ENCODE measurements around the gene OR52E5. TPM values are rescaled to one million over a fixed set of nuclear protein-coding genes. Genes with fewer than 3 reads are reported as not detected.

The OR52E5 gene
- total RNA-seq = not detected in 2 replicates

DNA sequence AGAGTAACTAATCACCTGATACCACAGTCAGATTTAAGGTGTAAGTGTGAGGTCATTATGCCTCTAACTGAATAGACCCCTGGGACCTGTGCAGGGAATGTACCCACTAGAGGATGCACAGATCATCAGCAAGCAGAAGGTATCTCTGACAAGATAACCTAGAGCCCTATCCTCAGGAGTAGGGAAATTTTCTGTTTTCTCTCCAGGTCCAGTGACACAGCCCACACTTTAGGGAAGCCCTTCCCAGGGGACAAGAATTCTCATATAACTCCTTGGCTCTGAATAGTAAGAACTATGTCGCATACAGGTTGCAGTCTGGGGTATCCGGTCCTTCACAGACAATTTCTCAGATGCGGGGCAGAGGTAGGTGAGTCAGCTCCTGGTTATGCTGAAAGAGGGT, at the start of gene OR52E5:
Gene OR52E5, plus strand, starts transcription at position 301 of the 400 bp plus-strand sequence. CDS start 7,569 bp downstream, outside the sequence.
- no peak for DNase-seq

DNA sequence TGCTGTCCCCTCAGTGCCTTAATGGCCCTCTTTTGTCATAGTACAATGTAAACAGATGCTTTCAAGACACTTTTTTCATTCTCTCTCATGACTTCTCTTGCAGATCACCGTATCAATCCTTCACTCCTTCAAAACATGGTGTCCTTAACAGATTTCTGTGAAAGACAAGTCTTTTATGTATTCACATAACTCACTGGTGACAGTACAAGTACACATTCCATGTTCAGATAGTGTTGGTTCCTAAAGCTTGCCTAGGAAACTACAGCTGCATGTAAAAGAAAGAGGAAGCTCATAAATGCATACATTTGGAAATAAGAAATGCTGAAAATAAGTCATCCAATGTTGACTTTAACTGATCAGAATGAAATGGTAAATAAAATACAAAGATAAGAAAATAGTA, 46.3 kb upstream of the OR52E5 start:
- DNase-seq = no peak

DNA sequence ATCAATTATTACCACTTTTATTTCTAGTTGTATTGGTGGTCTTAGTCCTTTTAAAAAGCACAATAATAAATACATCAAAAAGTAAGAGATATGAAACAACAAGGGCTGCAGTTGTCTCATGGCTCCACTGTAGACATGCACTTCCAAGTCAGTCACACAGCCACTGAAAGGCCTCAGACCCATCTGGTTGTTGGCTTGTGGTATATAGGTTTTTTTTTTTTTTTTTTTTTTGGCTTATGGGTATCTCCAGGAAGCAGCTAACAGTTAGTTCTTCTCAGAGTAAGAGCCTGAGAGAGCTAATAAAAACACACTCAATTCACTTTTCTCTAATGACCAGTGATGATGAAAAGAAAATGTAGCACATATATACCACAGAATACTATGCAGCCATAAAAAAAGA, 45.3 kb upstream of the OR52E5 start:
- DNase-seq = no peak

DNA sequence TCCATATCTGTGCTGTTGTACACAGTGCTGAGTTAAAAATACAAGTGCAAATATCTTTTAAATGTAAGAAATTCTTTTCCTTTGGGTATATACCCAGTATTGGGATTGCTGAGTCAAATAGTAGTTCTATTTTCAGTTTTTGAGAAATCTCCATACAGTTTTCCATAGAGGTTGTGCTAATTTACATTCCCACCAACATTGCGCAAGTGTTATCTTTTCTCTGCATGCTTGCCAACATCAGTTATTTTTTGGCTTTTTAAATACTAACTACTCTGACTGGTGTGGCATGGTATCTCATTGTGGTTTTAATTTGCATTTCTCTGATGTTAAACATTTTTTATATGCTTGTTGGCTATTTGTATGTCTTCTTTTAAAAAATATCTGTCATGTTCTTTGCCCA, 42.0 kb upstream of the OR52E5 start:
- DNase-seq = no peak

DNA sequence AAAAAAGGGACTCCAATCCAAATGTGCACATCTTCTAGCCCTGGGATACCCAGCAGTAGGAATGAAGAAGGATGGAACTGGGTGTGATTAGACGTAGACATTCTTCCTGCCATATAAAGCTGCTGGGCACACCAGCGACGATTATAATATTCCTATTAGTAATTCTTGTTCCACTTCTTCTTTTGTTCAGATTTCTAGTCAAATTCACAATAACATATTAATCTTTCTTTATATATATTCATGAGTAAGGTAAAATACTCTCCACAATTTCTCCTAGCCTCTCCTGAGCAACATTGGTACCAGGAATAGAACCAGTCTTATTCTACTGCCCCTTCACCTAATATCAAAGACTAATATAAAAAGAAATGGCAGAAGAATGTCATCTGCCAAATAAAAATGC, 35.4 kb upstream of the OR52E5 start, which contains the start of gene OR52E8:
Gene OR52E8, minus strand, starts transcription at position 101 of the 400 bp plus-strand sequence. Its CDS starts 0 bp downstream, at position 101.
- no peak for DNase-seq

DNA sequence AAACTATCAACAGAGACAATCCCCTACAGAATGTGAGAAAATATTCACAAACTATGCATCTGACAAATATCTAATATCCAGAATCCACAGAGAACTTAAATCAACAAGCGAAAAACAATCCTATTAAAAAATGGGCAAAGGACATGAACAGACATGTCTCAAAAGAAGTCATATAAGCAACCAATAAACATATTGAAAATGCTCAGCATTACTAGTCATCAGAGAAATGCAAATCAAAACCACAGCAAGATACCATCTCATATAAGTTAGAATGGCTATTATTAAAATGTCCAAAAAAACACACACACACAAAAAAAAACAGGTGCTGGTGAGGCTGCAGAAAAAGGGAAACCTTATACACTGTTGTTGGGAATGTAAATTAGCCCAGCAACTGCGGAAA, 27.2 kb upstream of the OR52E5 start:
- no peak for DNase-seq

DNA sequence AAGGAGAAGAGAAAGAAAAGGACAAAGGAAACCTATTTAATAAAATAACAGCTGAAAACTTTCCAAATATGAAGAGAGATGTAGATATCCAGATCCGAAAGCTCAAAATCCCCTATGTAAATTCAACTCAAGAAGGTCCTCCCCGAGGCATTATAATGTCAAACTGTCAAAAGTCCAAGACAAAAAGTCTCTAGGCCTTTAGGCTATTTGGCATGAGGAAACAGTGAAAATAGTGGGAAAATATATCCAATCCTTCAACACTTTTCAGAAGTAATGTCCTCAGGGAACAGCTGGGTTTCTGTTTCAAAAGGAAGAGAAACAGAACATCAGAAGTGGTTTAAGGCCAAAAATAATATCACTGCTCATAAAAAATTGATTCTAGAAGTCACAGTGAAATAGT, 14.4 kb upstream of the OR52E5 start:
- DNase-seq = no peak

DNA sequence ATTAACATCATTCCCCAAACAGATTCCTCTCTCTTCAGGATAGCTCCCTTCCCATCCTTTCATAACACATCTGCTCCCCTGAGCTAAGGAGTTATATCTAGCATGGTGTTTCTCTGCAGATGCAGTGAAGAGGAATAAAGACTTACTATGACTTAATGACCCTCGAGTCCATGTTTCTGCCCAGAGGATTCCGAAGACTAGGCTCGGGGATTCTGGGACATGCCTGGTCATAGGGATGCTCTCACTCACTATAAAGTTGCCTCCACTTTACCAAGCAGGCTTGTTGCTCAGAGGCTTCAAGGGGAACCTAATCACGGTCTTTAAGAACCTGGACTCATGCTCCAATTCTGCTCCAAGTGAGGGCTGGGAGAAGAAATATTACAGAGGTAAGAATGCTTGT, 12.7 kb upstream of the OR52E5 start, which contains the start of gene OR52E4:
Gene OR52E4, plus strand, starts transcription at position 301 of the 400 bp plus-strand sequence. CDS start 3,664 bp downstream, outside the sequence.
- DNase-seq = no peak

DNA sequence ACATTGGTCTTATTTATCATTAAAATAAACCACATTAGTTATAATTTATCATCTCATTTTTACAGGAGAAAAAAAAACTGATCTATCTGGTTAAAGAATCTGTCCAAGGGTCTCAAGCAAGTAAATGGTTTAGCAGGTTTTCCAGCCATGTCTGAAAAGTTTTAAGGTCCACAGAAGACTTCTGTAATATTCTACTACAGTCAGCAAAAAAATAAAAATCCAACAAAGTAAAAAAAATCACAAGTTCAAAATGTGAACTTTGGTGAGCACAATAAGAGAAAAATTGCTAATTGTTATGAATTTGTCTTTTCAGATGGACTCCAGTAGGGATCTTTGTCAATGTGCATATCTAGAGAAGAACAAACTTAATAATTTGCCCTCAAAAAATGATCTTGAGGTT, 11.3 kb upstream of the OR52E5 start:
- no peak for DNase-seq

DNA sequence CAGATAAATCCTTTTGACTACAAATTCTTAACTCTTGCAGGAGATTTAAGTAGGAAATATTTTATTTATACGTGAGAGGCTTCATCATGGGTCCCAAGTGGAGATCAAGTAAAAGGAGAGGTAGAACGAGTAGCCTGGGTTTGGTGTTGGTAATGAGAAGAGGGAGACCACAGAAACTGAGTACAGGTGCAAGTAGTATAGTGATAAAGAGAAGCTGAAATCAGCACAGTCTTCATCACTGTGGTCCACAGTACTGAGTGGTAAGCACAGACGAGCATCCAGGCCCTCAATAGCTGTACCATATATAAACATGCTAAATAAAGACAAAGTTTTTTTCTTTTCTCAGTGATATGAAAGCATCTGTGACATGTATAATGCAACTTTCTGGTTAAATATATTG, 5.8 kb upstream of the OR52E5 start:
- no peak for DNase-seq

DNA sequence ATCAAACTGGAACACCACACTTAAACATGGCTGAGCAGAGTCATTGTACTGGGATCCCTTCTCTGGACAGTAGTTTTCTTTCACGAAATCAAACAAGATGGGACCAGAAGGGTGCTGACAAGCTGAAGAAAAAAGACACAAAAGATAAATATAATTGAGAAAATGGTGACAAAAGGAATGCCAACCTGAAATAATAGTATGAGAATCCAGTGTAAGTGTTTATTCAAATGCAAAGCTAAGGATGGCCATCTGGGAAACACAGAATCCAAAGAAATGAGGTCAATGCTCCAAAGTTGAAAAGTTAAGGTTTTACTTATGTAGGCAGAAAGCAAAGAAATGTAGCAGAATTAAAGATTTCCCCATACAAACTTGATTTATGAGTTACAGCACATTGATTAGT, 5.3 kb upstream of the OR52E5 start:
- DNase-seq = no peak

DNA sequence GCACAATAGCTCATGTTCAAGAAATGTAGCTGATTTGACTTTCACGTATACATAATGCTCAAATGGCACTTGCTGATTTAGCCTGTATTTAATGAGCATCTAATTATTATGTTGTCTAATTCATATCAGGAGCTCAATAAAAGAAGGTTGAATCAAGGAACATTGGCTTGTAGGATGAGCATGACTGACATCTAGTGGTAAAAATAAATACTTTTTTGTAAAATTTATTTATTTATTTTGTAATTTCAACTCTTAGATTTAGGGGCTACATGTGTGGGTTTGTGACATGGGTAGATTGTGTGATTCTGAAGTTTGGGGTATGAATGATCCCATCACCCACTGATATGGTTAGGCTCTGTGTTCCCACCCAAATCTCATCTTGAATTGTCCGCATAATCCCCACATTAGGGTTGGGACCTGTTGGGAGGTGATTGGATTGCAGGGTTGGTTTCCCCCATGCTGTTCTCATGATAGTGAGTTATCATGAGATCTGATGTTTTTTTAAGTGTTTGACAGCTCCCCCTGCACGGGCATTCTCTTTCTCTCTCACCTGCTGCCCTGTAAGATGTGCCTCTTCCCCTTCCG, 1.7 kb upstream of the OR52E5 start:
- peak; percentile 35 for DNase-seq

DNA sequence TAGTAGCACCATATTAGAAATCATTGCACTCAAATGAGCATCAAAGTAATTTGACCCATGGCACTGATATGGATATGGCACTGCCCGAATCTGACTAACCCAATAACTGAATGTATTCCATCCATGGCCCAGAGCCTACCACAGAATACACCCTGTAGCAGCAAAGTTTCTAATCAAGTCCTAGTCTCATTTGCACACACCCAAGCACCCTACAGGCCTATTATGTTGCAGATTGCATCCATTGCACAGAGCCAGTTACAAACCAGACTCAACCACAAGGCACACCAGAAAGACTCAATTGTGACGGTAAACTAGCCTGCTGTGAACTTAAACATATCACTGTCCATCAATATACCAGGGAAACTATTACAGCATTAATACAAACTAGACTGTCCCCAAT, 6.5 kb downstream of the OR52E5 start:
- no peak for DNase-seq

DNA sequence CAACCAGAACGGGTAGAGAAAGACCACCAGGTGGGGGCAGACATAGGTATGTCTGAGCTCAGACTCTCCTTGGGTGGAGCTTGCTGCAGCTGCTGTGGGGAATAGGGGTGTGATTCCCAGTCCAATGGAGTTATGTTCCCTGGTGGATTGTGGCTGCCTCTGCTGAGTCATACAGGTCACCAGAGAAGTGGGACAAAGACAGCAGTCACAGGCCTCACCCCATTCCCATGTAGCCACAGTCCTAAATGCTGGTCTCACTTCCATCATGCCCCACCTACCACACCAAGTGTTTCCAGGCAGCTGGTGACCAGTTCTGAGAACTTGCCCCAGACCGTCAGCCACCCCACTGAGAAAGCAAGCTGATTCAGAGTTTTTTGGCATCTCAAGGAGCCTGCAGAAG, 17.5 kb downstream of the OR52E5 start:
- no peak for DNase-seq

DNA sequence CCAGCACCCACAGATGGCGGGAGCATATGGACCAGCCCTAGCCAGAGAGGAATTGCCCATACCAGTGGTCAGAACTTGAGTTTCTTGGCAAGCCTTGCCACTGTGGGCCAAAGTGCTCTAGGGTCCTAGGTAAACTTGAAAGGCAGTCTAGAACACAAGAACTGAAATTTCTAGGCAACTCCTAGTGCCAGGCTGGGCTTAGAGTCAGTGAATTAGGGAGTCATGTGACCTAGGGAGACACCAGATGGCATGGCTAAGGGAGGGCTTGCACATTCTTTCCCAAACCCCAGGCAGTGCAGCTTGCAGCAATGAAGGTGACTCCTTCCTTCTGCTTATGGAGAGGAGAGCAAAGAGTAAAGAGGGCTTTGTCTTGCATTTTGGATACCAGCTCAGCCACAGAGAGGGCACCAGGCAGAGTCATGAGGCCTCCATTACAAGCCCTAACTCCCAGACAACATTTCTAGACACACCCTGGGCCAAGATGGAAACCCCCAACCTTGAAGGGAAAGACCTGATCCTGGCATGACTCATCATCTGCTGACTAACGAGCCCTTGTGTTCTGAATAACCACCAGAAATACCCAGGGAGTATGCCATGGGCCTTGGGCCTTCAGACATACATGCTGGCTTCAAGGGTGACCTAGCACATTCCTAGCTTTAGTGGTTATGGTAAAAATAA, 29.9 kb downstream of the OR52E5 start:
- DNase-seq = no peak

DNA sequence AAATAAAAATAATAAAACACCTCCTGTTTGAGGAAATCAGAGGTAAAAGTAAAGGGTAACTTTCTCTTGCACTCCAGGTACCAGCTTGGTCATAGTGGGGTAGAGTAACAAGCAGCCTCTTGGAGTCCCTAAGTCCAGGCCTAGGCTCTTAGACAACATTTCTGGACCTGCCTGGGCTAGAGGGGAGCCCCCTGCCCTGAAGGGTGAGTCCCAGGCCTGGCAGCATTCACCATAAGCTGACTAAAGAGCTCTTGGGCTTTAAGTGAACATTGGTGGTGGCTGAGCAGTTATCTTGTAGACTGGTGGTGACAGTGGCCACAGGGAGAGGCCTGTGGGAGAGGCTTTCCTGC, 30.4 kb downstream of the OR52E5 start:
- DNase-seq = no peak

DNA sequence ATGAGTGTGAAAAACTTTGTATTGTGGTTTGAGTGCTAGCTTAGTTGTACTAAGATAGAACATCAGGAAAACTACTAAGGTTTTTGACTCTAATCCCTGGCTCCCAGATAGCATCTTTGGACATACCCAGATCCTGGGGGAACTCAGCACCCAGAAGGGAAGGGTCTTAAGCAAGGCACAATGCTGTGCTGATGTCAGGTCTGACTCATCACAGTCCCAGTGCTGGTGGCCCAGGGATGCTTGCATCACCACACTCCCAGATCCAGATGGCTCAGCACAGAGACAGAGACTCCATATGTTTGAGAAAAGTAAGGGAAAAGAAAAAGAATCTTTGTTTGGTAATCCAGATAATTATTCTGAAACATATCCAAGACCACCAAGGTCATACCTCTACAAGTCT, 30.8 kb downstream of the OR52E5 start:
- DNase-seq = no peak

DNA sequence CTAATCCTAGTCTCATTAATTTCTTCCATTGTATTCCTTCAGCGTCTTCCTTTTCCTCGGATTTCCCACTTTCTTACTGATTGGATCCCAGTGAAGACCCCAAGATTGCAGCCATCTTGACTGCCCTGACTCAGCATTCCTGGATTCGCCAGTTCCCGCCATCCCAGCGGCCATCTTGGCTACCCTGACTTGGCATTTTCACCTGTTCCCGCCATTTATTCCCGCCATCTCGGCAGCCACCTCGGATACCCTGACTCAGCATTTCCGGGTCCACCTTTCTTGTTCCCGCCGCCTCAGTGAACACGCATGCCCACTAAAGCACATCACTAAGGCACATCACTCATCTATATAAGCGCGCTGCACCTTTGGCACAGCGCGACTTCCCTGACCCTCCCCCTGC, 35.3 kb downstream of the OR52E5 start:
- no peak for DNase-seq

DNA sequence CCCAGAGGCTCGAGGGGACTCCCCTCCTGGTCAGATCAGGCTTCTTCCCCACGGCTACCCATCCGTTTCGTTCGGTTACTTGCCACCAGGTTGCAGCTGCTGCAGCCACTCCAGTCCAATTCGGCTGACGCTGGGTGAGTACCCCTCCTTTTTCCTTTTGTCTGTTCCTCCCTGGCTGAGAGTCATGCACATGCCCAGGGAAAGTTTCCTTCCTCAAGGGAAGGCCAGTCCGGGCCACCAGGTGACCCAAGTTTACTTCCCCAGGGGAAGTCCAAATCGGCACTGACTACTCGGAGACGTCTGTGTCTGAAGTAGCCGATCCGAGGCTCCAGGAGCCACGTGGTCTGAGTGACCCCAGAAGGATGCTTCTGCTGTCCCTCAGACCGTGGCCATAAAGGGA, 35.8 kb downstream of the OR52E5 start:
- no peak for DNase-seq

DNA sequence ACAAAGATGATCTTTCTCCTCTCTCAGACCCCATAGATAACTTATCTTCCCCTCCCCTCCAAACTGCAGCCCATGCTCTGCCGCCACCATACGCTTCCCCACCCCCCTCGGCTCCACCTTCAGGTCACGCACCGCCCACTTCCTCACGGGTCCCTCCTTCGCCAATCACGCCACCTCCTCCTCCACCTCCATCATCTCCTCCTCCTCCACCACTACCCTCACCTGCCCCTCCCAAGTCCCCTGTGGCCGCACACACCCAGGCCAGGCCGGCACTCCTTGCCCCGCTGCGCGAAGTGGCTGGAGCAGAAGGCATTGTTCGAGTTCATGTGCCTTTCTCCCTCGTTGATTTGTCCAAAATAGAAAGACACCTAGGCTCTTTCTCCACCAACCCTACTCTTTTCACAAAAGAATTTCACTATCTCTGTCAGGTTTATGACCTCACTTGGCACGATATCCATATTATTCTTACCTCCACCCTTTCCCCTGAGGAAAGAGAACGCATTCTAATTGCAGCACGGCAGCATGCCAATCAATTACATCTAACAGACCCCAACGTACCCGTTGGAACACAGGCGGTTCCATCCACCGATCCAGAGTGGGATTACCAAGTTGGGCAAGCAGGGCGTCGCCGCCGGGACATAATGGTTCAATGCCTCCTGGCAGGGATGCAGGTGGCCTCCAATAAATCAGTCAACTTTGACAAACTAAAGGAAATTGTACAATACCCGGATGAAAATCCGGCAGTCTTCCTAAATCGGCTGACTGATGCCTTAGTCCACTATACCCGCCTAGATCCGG, 36.8 kb downstream of the OR52E5 start:
- DNase-seq = no peak

DNA sequence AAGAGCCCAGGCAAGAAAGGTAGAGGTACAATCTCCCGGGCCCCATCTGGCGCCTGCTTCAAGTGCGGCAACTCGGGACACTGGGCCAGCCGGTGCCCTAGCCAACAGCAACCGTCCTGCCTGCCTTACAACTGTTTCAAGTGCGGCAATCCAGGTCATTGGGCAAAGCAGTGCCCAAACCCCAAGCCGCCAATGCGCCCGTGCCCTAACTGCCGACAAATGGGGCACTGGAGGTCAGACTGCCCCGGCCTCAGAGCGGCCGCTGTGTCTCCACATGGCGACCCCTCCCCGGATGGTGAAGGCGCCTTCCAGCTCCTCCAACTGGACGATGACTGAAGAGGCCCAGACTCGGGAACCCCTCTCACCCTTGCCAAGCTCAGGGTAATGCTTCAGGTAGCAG, 37.6 kb downstream of the OR52E5 start:
- DNase-seq = no peak

DNA sequence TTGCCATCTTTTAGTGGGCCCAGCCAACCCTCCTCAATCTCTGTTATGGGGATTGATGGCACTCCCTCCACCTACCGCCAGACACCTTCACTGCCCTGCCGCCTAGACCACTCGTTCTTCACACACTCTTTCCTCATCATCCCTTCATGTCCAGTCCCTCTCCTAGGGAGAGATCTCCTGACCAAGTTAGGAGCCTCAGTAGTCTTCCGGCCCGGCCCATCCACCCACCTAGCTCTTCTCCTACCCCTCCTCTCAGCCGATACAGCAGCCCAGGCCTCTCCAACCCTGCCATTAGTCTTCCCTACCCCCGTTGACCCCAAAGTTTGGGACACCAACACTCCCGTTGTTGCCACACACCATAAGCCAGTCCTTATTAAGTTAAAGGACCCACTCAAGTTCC, 38.1 kb downstream of the OR52E5 start:
- no peak for DNase-seq

DNA sequence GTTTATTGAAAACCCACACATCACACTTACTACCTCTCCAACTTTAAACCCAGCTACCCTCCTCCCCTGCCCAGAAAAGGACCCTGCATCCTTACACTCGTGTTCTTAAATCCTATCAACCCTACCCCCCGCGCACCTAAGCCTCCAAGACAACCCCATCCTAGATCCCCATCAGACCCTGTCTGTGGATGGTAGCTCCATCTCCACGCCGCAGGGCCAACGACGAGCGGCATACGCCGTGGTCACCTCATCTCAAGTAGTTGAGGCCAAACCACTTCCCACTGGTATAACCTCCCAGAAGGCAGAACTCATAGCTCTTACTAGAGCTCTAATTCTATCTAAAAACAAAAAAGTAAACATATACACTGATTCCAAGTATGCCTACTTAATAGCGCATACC, 39.7 kb downstream of the OR52E5 start:
- no peak for DNase-seq

DNA sequence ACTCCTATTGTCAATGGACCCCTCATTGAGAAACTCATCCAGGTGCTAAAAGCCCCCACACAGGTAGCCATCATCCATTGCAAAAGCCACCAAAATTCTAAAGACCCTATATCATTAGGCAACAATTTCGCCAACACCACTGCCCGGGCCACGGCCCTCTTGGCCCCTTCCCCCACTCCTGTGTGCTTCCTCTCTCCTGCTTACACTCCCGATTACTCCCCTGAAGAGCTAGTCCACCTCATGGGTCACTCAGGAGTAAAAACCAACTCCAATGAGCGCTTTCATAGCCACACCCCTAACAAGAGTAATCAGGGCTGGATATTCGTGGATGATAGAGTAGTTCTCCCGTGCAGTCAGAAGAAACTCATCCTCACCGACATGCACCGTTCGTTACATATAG, 40.1 kb downstream of the OR52E5 start:
- DNase-seq = no peak
